ENCODE data around the gene CRTC3. TPM values are rescaled to one million over a fixed set of nuclear protein-coding genes. Genes with fewer than 3 reads are reported as not detected.

CRTC3 gene
- total RNA-seq, 3 donors from 2014 or later (not counting 1 experiment from before 2014, with no cell fraction given) = 68.8 to 101 (median 92.4) TPM

GRCh38 chr15:90641581-90642463 is 112.1 kb downstream of the CRTC3 start:
- H3K4me1 ChIP-seq (ENCODE audit: control insufficient read depth, insufficient read depth, low read length) = no peaks in the 10 kb centered on the region
- Mint-ChIP-seq H3K27ac (peak overlapping the region in 1 of 2 donors; percentile 14), H3K36me3 (no peaks in the 10 kb centered on the region), H3K4me3 (no peak overlapping the region), H3K27me3 (ENCODE audit: low read depth in 2 of 2) (no peaks in the 10 kb centered on the region), H3K9me3 (no peaks in the 10 kb centered on the region), H3K4me1 (peaks cover 0 to 13% of the 10 kb centered on the region in 2 donors)
- H3K9me3 ChIP-seq (ENCODE audit: control insufficient read depth, insufficient read depth, low read length) = no peaks in the 10 kb centered on the region
- TF ChIP-seq CTCF (IDR thresholded peaks at IDR 0.05) = no peak
- intact Hi-C loops (cut with micrococcal nuclease) = no loop called here
- WGBS (ENCODE audit: insufficient coverage) = 91% methylated on average over 16 of the region's 16 CpGs
- DNase-seq (no peak), ATAC-seq (no peak)
- no peak overlapping the region for H3K27ac ChIP-seq (ENCODE audit: low read length)
- peaks cover 35% of the 10 kb centered on the region for H3K36me3 ChIP-seq (ENCODE audit: control insufficient read depth, insufficient read depth, low read length)
- H3K4me3 ChIP-seq (ENCODE audit: low read length) = no peak overlapping the region
- H3K27me3 ChIP-seq (ENCODE audit: control insufficient read depth, insufficient read depth, low read length) = no peaks in the 10 kb centered on the region

GRCh38 chr15:90642464-90643300 is 113.0 kb downstream of the CRTC3 start:
- Histone ChIP-seq H3K36me3 (ENCODE audit: control insufficient read depth, insufficient read depth, low read length) (peaks cover 35% of the 10 kb centered on the region), H3K27me3 (ENCODE audit: control insufficient read depth, insufficient read depth, low read length) (no peaks in the 10 kb centered on the region), H3K27ac (ENCODE audit: low read length) (no peak overlapping the region), H3K4me3 (ENCODE audit: low read length) (no peak overlapping the region), H3K9me3 (ENCODE audit: control insufficient read depth, insufficient read depth, low read length) (no peaks in the 10 kb centered on the region), H3K4me1 (ENCODE audit: control insufficient read depth, insufficient read depth, low read length) (no peaks in the 10 kb centered on the region)
- ATAC-seq (no peak), DNase-seq (no peak)
- Mint-ChIP-seq H3K4me1 (peaks cover 0 to 12% of the 10 kb centered on the region in 2 donors), H3K36me3 (no peaks in the 10 kb centered on the region), H3K27ac (no peak overlapping the region), H3K27me3 (ENCODE audit: low read depth in 2 of 2) (no peaks in the 10 kb centered on the region), H3K9me3 (no peaks in the 10 kb centered on the region), H3K4me3 (no peak overlapping the region)
- WGBS (ENCODE audit: insufficient coverage) = 94% methylated on average over 30 of the region's 30 CpGs
- intact Hi-C loops (cut with micrococcal nuclease) = no loop called here
- TF ChIP-seq CTCF (IDR thresholded peaks at IDR 0.05) = no peak

GRCh38 chr15:90643301-90643632 is 113.5 kb downstream of the CRTC3 start:
- Mint-ChIP-seq H3K36me3 (no peaks in the 10 kb centered on the region), H3K4me1 (peaks cover 4 to 14% of the 10 kb centered on the region in 2 donors), H3K9me3 (no peaks in the 10 kb centered on the region), H3K27ac (no peak overlapping the region), H3K4me3 (no peak overlapping the region), H3K27me3 (ENCODE audit: low read depth in 2 of 2) (peaks cover 0 to 3% of the 10 kb centered on the region in 2 donors)
- Histone ChIP-seq H3K9me3 (ENCODE audit: control insufficient read depth, insufficient read depth, low read length) (no peaks in the 10 kb centered on the region), H3K27me3 (ENCODE audit: control insufficient read depth, insufficient read depth, low read length) (no peaks in the 10 kb centered on the region), H3K4me3 (ENCODE audit: low read length) (no peak overlapping the region), H3K4me1 (ENCODE audit: control insufficient read depth, insufficient read depth, low read length) (peaks cover 5% of the 10 kb centered on the region), H3K27ac (ENCODE audit: low read length) (no peak overlapping the region), H3K36me3 (ENCODE audit: control insufficient read depth, insufficient read depth, low read length) (peaks cover 35% of the 10 kb centered on the region)
- 92% methylated on average over 6 of the region's 7 CpGs for WGBS (ENCODE audit: insufficient coverage)
- intact Hi-C loops (cut with micrococcal nuclease) = no loop called here
- DNase-seq = no peak
- no peak for TF ChIP-seq CTCF (IDR thresholded peaks at IDR 0.05)
- ATAC-seq = no peak

Data from natural killer cell (primary cell).